HG03045 (cell line): ENCODE data around the gene HSDL1.

Experiments
- ATAC-seq: cut with Tn5 transposase; IDR thresholded peaks from one replicate; pipeline ENCODE4 v1.9.1; 2021; ENCODE audit warnings: mild to moderate bottlenecking, moderate library complexity; ENCODE audit not compliant: unreplicated experiment

HSDL1 gene

DNA sequence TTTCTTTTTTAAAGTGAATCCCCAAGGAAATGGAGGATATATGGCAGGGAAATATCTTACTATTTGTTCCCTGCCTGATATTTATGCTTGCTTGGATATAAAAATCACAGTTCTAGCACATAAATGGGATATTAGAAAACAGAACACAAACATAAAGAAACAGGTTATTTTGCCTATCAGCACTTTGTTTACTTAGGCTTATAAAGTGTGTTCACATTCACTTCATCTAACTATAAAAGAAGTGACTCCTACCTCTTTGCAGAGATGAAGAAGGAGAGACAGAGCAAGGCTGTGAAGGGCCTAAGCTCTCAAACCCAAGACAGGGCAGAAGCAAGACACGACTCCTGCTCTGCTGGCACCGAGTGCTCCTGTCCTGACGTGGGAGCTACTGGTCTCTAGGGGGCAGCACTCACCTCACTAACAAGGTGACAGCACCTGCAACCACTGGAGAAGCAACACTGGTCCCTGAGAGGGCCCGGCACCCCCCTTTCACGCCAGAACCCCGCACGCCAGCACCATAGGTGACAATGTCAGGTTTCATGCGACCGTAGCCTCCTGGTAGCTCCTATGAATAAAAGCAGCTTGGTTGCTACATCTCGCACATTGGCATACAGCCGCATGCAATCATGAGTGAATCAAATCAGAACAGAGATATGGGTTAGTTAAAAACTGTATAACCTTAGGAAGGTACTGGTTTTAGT, 60.3 kb downstream of the HSDL1 start:
- peak; percentile 40 for ATAC-seq

DNA sequence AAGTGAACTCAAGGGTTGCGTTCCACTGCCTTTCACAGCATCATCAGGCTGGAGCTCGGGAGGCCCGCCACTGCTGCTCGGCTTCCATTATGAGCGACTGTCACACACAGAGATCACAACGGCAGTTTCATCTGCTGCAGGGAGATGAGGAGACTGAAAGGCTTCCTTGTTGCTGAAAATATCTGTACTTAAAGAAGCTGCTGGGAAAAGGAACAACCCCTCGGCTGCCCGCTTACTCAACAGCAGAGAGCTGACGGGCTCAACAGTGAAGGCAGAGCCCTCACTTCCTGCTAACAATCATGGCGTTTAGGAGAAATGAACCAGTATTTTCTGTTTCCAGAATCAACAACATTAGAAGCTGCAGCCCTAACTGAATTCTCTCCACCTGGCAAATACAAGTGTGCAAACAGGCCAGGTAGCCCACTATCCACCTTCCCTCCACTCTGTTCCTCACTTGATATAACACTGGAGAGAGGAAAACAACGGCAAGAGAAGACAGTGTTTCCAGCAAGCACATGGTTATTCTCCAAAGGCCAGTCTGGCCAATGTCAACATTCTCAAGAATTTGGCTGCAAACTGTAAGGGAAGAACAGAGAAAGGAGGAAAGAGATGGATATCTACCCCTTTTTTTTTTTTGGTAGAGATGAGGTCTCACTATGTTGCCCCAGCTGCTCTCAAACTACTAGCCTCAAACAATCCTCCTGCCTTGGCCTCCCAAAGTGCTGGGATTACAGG, 62.0 kb downstream of the HSDL1 start:
- no peak for ATAC-seq

DNA sequence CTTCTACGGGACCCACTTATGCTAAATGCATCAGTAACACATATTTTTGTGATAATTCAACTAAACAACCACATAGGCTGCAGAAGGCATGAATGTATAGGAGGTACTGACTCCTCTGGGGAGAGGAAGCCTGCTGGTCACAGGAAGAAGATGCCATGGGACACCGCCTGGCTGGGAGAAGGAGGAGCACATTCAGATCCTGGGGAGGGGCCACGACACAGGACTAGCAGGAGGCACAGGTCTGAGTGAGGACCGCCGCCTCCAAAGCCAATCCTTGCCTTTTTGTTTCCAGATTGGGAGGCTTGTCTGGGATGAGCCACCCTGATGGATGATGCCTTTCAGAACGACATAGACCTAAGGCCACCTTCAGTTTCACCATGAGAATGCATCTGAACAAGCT, 62.9 kb downstream of the HSDL1 start:
- no peak for ATAC-seq

DNA sequence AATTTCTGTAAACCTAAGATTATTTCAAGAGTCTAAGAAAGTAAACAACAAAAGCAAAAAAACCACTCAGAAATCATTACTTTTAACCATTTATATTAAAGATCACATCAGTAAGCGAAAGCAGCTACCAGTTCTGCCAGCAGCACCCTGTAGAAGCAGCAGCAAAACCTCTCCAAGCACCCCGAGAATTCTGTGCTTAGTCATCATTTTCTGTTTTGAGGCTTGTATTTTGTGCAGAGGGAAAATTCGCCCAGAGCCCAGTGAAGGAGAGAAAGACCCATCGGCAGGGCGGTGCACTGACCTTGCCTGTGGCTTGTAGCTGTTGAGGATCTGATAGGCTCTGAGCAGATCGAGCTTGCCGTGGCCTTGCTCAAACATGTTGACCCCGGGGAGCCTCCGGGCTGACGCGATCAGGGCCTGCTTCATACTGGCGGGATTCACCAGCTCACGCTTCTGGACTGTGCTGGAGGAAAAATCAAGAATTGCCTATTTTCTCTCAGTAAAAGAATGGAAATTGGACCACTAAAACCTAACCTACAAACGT, 63.5 kb downstream of the HSDL1 start:
- ATAC-seq: no peak

DNA sequence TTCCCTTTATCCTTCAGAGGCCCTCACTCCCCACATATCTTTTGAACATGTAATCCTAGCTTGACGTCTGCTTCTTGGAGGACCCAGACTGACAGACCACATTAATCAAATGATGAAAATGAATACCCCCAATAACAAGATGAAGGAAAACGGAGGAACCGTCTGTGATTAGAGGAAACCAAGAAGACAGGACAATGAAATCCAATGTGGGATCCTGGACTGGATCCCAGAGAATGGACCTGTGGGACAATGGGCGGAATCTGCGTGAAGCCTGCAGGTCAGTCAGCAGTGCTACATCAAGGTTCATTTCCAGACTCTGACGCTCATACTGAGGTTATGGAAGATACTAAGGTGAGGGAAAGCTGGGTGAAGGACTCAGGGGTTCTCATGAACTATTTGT, 64.2 kb downstream of the HSDL1 start:
- ATAC-seq: no peak

DNA sequence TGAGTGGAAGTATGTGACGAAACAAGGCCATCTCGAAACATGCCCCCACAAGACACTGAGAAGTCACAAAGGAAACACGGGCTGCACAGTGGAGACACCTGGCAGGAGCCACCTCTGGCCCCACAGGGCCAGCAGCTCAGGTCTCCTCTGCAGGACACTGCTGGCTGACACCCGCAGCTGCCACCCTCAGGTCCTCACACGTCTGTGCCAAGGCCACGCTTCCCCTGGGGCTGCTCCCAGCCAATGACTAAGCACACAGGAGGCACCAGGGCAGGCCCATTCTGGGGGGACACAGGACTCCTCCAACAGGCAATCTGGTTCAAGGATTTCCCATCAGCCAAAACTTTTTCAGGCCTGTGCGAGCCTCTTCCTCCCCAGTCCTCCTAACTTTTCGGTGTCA, 64.6 kb downstream of the HSDL1 start:
- ATAC-seq: no peak

DNA sequence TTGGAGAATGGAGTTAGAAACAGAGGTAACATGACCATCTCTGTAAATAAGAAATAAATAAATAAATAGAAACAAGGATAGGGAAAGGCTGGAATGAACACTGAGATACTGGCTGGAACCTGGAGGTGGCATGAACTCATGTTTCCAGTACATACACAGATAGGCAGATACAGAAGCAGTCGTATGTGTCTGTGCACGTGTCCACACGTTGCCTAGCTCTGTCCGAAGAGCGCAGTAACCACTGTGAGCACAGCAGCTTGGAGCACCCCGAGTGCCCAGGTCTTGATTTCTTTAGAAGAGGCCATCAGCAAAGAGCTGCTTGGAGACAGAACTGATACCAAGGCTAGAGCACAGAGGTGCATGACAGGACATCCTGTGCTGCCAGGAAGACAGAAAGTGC, 65.3 kb downstream of the HSDL1 start:
- no peak for ATAC-seq

DNA sequence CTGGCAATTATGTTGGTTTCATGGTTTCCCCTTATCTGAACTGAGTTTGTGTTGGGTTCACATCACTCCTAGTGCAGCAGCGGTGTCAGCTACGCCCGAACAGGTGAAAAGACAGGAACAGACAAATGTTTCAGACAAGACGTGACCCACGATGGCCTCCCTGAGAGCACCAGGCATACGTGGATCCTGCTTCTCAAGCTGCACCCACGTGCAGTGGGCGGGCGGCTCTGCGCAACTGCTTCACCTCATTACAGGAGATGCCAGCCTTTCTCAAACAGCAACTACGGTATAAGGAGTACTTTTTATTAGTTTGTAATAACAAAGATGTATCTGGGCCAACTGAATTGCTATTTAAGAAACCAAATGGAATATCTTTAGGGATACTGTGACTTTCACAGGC, 69.6 kb downstream of the HSDL1 start:
- no peak for ATAC-seq

DNA sequence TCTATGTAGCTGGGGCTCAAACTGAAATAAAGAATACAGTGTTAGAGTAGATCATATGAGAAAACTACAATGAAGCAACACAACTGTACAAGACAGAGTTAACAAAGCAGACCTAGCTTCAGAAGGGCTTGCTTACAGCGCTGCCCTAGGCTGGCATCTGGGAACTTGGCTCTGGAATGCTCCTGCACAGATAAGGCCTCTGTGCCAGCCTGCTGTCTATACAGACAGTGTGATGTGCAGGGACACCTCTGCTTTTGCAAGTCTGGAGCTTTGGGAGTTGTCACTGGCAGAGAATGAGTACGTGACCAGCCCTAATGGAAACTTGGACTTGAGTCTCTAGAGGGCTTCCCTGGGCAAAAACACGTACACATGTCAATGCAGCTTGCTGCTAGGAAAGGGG, 70.3 kb downstream of the HSDL1 start:
- ATAC-seq: no peak
